Activated gamma-delta T cell treated with Interleukin-2 at 50 U/mL for 16 hours (primary cell): ENCODE results near the gene TXLNA.

Experiments
- DNase-seq: peaks from one replicate; pipeline ENCODE4 v3.0.0-alpha.2; 2020

TXLNA gene

GRCh38 chr1:32186077-32186476 lies 6.6 kb downstream of the TXLNA start:
- DNase-seq: no peak

- DNase-seq: no peak
Measured at GRCh38 chr1:32186491-32186890, 7.0 kb downstream of the TXLNA start.

GRCh38 chr1:32187850-32188249 lies 8.4 kb downstream of the TXLNA start:
- no peak for DNase-seq

- DNase-seq: no peak
Measured at GRCh38 chr1:32192220-32192948, 12.9 kb downstream of the TXLNA start.

- no peak for DNase-seq
Measured at GRCh38 chr1:32194984-32195383, 15.5 kb downstream of the TXLNA start.

- no peak for DNase-seq
Measured at GRCh38 chr1:32195531-32195930, 16.1 kb downstream of the TXLNA start.

GRCh38 chr1:32195972-32196823 lies 16.7 kb downstream of the TXLNA start:
- DNase-seq: no peak

- DNase-seq: no peak
Measured at GRCh38 chr1:32197074-32197473, 17.6 kb downstream of the TXLNA start.

- DNase-seq: no peak
Measured at GRCh38 chr1:32197837-32198236, 18.4 kb downstream of the TXLNA start.

- DNase-seq: no peak
Measured at GRCh38 chr1:32198237-32199042, 19.0 kb downstream of the TXLNA start.

- DNase-seq: no peak
Measured at GRCh38 chr1:32199043-32199716, 19.7 kb downstream of the TXLNA start.

- DNase-seq: no peak
Measured at GRCh38 chr1:32199717-32200072, 20.2 kb downstream of the TXLNA start.

- peak; percentile 40 for DNase-seq
Measured at GRCh38 chr1:32200226-32201010, 20.9 kb downstream of the TXLNA start, which contains the start of gene CCDC28B. Gene CCDC28B (plus strand): TSS chr1:32200595. CDS start chr1:32201936, 1,341 bp downstream.

- peak; percentile 80 for DNase-seq
Measured at GRCh38 chr1:32201011-32201855, 21.8 kb downstream of the TXLNA start.

- no peak for DNase-seq
Measured at GRCh38 chr1:32204943-32205361, 25.5 kb downstream of the TXLNA start.

GRCh38 chr1:32205401-32206370 lies 26.2 kb downstream of the TXLNA start, which contains the start of gene IQCC:
Gene IQCC (plus strand): TSS chr1:32205671. CDS start chr1:32205682, 11 bp downstream.
- DNase-seq: peak; percentile 75

- DNase-seq: no peak
Measured at GRCh38 chr1:32208469-32208868, 29.0 kb downstream of the TXLNA start.

GRCh38 chr1:32208891-32209328 lies 29.4 kb downstream of the TXLNA start, which contains the start of gene DCDC2B:
Gene DCDC2B (plus strand): TSS chr1:32209089. CDS start chr1:32209094, 5 bp downstream.
- no peak for DNase-seq
